ENCODE measurements around the gene PLXNA2.

DNA sequence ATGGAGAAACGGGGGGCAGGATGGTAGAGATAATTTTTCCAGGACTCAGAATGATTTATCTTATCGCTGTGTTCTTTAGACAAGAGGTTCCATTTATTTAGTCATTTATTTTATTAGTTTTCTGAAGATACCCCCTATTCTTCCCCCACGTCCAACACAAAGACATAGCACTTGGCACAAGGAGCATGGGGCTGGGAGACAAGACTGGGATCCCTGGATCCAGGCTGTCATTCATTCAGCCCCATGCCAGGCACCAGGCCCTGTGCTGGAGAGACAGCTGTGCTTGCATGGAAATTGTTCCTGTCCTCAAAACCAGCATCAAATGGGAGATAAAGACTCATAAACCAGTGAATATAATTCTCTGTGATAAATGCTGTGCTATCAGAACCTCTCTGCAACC, 27.1 kb upstream of the PLXNA2 start:
- TF ChIP-seq, protein P1, sequence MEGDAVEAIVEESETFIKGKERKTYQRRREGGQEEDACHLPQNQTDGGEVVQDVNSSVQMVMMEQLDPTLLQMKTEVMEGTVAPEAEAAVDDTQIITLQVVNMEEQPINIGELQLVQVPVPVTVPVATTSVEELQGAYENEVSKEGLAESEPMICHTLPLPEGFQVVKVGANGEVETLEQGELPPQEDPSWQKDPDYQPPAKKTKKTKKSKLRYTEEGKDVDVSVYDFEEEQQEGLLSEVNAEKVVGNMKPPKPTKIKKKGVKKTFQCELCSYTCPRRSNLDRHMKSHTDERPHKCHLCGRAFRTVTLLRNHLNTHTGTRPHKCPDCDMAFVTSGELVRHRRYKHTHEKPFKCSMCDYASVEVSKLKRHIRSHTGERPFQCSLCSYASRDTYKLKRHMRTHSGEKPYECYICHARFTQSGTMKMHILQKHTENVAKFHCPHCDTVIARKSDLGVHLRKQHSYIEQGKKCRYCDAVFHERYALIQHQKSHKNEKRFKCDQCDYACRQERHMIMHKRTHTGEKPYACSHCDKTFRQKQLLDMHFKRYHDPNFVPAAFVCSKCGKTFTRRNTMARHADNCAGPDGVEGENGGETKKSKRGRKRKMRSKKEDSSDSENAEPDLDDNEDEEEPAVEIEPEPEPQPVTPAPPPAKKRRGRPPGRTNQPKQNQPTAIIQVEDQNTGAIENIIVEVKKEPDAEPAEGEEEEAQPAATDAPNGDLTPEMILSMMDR (IDR thresholded peaks at IDR 0.05) = no peak
- no peak for TF ChIP-seq POLR2A (IDR thresholded peaks at IDR 0.05)
